Activated CD8-positive, alpha-beta memory T cell treated with anti-CD3 and anti-CD28 coated beads for 24 hours (primary cell): ENCODE results near the gene NOS2.
A peak's percentile ranks its signal among the peaks of the same experiment; 100 is the strongest.
"Not testable (repeated sequence)": the region's sequence is repeated elsewhere in the genome, so short reads cannot be mapped to it uniquely, and the experiment has no call there.

ENCODE experiments used
- DNase-seq: peaks from one replicate; pipeline ENCODE4 v3.0.0-alpha.2; 2020

The NOS2 gene

DNA sequence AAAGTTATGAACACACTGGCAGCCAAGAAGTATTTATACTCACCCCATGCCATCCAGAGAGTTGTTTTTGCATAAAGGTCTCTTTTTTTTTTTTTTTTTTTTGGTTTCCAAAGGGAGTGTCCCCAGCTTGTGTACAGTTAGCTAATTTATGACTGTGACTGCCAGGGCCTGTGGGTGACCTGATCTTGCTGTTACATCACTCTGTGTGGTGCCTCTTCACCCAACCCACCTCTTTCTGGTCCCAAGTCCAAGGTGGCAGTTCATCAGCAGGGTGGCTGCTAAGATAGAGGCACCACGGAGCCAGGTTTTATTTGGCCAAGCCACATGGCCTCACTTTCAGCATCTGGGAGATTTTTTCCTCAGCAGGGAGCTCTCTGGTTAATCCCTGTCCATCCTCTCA is at the start of gene NOS2:
Gene NOS2 (minus strand): TSS at position 8 of the 400 bp plus-strand sequence. CDS start 1,720 bp downstream, outside the sequence.
- DNase-seq, result no peak

DNA sequence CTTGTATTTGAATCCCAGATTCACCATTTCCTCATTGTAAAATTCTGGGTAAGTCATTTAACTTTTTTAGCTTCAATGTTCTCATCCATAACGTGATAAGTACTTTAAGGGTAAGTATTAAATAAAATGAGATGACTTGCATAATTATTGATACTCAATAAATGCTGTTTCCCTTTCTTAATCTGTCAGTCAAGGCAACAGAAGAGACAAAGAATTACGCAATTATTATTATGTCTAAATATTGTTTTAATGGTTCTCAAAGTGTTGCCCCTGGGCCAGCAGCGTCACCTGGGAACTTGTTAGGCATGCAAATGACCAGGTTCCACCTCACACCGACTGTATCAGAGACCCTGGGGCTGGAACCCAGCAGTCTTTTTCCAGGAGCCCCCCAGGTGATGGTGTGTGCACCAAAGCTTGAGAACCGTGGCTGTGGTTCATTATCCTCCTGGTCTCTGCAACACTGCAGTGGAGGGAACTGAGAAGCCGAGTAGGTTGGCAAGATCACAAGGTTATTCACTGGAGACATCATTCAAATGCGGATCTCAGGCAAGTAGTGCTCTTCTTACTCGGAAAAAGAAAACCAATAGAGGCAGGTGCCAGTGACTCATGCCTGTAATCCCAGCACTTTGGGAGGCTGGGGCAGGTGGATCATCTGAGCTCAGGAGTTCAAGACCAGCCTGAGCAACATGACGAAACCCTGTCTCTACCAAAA is 49.3 kb upstream of the NOS2 start:
- DNase-seq, result no peak

DNA sequence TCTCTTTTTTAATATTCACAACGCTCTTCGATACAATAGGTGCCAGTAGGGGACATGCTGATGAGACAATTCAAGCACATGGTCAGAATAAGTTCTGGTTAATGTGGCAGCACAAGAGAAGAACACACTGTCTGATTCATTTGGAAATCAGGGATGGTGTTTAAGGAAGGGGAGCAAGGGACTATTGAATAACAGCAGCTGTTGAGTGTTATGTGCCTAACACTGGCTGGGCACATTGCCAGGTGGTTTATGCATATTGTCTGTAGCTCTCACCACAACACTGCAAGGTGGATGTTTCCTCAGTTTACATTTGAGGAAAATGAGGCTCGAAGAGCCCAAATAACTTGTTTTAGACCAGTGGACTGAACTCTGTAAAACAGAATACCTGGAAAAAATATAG is 48.6 kb upstream of the NOS2 start:
- no peak for DNase-seq

DNA sequence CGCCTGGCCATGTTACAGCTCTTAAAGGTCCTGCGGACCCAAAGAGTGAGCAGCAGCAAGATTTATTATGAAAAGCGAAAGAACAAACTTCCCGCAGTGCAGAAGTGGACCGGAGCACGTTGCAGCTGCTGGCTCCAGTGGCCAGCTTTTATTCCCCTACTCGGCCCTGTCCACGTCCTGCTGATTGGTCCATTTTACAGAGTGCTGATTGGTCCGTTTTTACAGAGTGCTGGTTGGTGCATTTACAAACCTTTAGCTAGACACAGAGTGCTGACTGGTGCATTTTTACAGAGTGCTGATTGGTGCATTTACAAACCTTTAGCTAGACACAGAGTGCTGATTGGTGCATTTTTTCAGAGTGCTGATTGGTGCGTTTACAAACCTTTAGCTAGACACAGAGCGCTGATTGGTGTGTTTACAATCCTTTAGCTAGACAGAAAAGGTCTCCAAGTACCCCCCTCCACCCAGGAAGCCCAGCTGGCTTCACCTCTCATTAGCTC is 46.5 kb upstream of the NOS2 start:
- DNase-seq, result not testable (repeated sequence)

DNA sequence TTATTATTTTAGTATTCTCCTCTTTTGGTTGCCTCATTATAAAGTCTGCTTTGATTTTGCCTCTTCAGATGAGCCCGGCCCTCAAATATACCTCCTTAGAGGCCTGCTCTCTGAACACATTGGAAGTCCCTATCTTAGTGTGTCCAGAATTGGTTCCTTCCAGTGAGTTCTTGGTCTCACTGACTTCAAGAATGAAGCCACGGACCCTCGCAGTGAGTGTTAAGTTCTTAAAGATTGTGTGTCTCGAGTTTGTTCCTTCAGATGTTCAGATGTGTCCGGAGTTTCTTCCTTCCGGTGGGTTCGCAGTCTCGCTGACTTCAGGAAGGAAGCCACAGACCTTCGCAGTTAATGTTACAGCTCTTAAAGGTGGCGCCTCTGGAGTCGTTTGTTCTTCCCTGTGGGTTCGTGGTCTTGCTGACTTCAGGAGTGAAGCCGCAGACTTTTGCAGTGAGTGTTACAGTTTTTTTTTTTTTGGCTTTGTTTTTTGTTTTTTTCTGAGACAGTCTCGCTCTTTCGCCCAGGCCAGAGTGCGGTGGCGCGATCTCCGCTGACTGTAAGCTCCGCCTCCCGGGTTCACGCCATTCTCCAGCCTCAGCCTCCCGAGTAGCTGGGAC is 45.8 kb upstream of the NOS2 start:
- peak; percentile 73 for DNase-seq

DNA sequence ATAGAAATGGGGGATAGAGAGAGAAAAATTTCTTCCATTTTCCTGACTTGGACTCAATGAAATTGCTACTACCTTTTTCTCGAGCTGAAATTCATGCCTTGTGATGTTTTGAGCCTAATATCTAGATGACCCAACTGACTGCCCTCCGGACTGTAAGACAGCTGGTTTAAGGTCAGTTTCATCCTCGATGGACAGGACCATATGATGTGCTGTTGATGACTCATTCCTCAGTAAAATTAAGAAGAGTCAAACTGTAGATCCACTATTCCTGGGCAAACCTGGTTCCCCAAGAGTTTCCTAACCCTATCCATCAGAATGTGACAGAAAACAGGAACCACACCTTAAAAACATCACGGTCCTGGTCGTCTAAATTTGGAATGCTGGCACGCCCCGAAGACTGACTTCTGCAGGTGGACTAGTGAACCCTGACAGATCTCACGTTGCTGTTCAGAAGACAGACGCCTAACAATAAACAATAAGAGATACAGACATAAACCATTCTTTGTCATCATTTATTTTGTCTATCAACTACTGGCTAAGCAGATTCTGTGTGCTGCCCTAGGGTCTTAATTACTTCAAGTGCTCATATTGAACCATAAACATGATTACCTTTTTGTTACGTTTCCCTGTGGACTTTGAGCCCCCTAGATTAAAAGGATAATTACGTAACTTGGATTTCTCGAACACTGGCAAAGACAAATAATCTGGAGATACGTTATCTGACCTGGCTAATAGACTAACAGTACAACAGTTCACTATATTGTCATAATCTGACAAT is 45.1 kb upstream of the NOS2 start:
- DNase-seq, result no peak

DNA sequence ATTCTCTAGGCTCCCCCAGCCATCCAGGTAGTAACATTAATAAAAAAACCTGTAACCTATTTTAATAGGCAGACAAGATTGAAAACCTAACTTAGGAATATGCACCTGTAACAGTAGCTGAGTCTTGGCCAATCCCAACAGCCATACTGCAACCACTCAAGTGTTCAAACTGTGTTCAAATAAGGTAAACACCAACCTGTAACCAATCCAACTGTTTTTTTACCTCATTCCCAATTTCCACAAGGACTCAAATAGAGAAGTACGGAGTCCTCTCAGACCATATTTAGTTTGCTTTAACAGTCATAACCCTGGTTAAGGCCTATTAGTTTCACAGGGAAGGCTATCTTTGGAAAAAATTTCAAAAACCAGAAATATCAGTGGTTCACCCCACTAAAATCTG is 40.4 kb upstream of the NOS2 start:
- no peak for DNase-seq

DNA sequence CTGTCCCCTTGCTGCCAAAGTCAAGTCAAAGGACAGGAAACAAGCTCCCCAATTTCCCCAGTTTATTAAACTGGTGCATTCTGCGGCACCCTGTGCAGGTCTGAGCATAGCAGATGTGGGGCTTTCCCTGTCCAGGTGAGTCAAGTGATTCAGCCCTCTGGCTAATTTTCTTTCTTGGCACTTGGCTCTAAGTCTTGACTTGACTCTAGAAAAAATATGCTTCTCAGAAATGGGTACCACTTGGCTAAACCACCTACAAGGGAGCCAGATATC is 40.0 kb upstream of the NOS2 start:
- not testable (repeated sequence) for DNase-seq

DNA sequence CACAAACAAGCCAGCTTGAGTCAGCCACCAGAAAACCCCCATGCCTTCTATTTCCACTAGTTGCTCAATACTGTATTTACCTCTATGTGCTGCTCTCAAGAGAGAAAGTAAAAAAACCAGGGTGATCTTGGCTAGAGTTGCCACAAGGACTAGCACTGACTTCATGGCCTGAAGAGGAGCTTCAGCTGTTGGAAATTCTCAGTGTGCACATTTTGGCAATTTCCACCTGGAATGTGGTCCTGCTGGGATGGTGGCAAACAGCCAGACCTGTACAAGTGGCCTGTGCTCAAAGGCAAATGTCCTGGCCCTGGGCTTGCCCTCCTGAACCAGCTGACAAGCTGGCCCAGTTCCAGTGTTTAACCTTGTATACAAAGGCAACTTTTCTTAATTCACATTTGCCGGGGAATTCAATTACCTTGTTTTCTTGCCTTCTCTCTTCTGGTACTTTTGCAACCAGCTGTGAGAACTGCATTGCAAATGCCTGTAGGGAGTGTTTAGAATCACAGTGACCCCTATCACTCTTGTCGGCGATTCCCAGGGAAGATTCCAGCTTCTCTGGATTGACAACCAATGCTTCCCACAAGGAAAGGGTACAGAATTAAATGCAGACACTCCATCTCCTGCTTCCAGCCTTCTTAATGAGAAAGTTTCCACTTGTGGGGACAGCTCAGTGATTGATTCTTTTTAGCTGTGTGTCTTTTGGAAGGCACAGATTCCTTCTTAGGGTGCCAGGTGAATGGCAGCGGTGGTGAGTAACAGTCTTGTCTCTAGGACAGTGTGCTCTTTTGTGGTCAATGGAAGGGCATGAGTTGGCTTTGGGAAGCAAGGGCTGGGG is 39.5 kb upstream of the NOS2 start:
- not testable (repeated sequence) for DNase-seq

DNA sequence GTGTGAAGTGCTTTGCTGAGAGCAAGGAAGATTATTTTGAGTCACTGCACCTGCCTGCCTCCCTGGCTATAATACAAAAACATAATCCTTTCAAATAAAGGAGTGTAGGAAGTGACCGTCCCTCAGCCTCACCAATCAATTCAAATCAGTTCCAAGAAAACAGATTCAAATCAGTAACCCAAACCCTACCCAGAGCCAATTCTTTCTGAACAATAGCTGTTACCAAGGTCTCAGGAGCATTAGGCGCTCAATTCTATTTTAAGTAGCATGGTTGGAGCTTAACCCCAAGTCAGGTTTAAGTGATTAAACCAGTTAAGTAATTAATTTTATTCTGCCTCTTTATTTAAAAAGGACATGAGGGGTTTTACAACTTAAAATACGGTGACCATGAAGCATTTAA is 38.3 kb upstream of the NOS2 start:
- not testable (repeated sequence) for DNase-seq

DNA sequence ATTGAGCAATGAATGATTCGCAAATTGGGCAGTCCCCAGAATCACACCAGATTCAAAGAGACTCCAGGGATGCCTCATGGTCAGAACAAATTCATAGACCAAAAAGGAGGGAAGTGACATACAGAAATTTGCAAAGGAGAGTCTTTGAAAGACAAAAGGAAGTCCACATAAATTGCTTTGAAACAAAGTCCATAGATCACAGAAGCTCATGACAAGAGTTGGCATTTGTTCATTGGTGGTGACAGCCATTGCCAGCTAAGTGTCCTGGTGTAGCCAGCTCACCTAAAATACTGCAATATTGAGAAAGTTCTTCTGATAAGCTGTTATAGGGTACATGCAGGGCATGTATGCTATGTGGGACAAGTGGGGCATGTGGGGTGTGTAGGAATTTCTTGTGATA is 37.4 kb upstream of the NOS2 start:
- DNase-seq, result not testable (repeated sequence)

DNA sequence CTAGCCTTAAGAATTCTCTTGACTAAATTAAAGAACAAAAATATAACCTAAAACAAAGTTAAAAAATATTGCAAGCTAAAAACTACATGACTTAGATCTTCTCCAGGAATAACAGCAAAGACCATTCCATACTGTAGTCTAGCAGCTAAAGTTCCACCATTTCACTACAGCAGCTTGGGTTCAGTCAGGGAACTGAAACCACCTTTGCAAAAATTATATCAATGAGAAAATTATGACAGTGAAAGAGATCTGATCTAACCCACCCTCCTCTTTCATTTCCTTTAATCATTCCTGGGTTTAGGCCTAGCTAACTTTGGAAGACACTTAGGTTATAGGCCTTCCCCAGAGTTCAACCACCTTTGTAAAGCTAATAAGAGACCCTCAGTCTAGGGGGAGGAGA is 36.3 kb upstream of the NOS2 start:
- no peak for DNase-seq

DNA sequence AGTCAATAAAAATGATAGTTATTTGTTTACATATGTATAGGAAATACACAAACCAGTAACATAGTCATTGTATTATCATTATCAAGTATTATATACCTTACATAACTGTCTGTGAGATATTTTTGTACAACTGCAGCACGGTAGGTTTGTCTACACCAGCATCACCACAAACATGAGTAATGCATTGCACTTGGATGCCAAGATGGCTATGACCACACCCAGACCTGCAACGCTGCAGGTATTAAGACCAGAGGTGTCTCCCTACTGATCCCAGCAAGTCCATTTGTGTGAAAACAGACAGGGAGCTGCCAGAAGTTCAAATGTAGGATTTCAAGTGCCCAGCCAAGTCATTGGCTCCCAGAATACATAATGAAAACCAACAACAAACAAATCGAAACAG is 34.2 kb upstream of the NOS2 start:
- DNase-seq, result no peak

DNA sequence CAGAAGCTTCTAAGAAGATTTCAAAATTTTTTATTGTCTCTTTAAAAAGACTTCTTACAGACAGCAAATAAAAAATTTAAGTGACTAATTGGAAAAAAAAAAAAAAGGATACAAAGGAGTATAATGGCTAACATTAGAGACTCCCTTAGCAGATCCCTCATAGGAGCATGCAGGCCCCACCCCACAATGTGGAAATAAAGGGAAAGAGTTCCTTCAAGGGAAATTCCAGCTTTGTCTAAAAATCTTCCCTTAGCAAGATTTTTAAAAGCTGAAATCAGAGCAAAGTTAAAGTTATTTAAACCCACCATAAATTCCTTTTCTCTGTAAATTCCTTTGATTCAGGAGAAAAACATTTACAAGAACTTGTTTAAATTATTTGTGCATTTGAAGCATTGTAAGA is 32.5 kb upstream of the NOS2 start:
- DNase-seq, result no peak

DNA sequence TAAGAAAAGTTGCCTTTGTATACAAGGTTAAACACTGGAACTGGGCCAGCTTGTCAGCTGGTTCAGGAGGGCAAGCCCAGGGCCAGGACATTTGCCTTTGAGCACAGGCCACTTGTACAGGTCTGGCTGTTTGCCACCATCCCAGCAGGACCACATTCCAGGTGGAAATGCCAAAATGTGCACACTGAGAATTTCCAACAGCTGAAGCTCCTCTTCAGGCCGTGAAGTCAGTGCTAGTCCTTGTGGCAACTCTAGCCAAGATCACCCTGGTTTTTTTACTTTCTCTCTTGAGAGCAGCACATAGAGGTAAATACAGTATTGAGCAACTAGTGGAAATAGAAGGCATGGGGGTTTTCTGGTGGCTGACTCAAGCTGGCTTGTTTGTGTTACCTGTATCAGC is 29.6 kb upstream of the NOS2 start:
- DNase-seq, result not testable (repeated sequence)

DNA sequence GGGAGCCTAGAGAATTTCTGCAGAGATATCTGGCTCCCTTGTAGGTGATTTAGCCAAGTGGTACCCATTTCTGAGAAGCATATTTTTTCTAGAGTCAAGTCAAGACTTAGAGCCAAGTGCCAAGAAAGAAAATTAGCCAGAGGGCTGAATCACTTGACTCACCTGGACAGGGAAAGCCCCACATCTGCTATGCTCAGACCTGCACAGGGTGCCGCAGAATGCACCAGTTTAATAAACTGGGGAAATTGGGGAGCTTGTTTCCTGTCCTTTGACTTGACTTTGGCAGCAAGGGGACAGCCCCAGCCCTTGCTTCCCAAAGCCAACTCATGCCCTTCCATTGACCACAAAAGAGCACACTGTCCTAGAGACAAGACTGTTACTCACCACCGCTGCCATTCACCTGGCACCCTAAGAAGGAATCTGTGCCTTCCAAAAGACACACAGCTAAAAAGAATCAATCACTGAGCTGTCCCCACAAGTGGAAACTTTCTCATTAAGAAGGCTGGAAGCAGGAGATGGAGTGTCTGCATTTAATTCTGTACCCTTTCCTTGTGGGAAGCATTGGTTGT is 28.9 kb upstream of the NOS2 start:
- not testable (repeated sequence) for DNase-seq

DNA sequence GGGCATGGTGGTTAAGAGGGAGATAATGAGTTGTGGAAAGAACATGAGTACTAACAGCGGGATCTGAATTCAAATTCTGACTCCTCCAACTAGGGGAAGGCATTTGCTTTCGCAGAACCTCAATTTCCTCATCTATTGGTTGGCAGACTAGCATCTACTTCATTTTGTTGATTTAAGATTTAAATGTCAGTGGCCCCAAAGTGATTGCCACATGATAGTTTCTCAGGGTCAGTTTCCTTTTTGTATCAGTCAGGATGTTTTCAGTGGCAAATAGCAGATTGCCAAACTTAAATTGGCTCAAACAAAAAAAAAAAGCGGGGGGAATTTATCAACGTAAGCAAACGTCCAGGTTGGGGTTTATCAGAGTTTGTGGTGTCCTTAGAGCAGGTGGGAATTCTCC is 25.1 kb upstream of the NOS2 start:
- DNase-seq, result no peak

DNA sequence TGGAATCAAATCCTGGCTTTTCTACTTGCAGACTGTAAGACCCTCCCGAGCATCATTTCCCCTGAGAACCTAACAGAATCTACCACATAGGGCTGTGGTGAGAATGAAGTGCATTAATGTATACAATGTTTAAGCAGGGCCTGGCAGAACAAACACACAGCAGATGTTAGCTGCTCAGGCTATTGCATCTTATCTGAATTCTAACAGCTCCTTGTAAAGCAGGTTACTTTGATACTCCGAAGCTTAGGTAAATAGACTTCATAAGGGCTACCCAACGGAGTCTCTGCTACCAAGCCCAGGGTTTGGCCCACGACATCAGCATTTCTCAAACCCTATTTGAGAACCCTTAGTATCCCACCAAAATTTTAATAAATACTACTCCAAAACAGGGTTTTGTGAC is 24.4 kb upstream of the NOS2 start:
- DNase-seq, result no peak

DNA sequence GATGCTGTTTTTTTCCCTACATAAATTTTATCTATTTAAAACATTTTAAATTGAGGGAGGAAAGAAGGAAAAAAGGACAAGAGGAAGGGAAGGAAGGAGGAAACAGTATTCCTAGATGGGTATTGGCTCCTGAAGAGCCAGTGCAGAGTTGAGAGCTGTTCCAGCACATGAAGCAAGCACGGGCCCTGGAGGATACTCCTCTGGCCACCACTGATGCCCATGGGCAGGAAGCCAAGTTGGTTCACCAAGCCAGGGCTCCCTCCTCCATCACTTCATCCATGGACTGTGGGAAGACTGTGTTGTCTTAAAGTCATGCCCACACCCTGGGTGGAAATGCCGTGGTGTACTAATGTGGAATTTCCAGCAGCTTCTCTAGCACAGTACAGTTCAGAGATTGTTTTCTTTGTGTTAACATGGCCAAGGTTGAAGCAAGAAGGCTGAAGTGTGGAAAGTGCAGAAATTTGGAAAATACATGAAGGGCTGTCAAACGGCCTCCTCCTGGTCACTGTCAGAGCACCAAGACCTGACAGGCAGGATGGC is 23.9 kb upstream of the NOS2 start:
- no peak for DNase-seq

DNA sequence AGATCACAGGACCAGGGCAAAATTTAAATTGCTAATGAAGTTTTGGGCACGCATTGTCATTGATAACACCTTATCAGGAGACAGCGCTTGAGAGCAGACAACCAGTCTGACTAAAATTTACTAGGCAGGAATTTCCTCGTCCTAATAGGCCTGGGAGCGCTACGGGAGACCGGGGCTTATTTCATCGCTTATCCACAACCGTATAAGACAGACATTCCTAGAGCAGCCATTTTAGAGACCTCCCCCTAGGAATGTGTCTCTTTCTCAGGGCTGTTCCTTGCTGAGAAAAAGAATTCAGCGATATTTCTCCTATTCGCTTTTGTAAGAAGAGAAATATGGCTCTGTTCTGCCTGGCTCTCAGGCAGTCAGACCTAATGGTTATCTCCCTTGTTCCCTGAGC is 21.8 kb upstream of the NOS2 start:
- DNase-seq, result not testable (repeated sequence)

DNA sequence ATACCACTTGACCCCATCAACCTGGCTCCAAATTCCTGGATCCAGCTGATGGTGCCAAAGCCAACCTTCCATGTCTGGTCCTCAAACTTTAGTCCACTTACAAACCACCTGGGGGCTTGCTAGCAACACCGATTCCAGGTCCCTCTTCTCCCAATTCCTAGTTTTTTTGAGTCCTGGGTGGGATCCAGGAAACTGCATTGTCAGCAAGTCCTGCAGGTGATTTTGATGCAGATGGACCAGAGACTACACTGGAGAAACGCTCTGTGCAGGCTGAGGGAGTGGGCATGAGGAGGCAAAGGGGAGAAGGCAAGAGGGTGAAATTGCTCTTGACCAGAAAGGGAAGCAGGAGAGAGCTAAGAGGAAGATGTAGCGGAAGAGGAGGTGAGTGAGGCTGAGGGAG is 21.0 kb upstream of the NOS2 start:
- DNase-seq, result no peak

DNA sequence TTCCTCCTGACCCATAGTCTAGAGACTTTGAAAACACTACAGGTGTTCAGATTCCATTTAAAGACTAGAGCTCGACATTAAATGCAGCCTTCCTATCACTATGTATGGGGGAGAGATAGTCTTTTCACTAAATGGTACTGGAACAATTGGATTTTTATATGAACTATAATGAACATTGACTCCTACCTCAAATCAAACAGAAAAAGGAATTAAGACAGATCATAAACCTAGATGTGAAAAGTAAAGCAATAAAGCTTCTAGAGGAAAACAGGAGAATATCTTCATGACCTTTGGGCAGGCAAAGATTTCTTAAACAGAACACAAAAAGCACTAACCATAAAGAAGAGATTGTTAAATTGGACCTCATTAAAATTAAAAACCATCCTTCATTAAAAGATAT is 18.8 kb upstream of the NOS2 start:
- no peak for DNase-seq
